Suprapubic skin (tissue), 3 donors: Measurements from ENCODE around the gene RAPH1.

Experiments used
- CTCF ChIP-seq, 2 donors: fragments of 200-600 bp in 1 of 2; fragments of 450-650 bp in 1 of 2; sonication (generic) in 1 of 2; IDR thresholded peaks; one replicate each; pipeline ENCODE4 v1.5.1; 2016 to 2019; ENCODE audit warnings: antibody characterized with exemption in 2 of 2, mild to moderate bottlenecking in 1 of 2, moderate library complexity in 1 of 2
- POLR2A ChIP-seq, 2 donors: fragments of 450-650 bp; IDR thresholded peaks; one replicate each; pipeline ENCODE4 v1.6.1; 2017; ENCODE audit warnings: antibody characterized with exemption in 2 of 2, mild to moderate bottlenecking in 2 of 2, moderate library complexity in 2 of 2

DNA sequence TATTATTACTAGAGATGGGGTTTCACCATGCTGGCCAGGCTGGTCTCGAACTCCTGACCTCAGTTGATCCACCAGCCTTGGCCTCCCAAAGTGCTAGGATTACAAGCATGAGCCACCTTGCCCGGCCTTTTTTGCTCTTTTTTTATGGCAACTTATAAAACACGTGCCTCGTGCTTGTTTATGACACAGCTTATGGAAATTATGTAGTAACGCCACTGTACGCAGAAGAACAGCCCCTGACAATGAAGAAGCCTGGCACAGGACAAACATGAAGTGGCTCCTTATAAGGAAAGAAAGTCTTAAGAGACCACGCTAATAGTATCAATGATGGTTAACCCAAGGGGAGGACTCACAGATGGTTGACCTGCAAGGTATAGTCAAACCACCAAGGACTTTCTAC lies 37.2 kb upstream of the RAPH1 start:
- TF ChIP-seq POLR2A (IDR thresholded peaks at IDR 0.05) (no peak), CTCF (IDR thresholded peaks at IDR 0.05) (no peak)
